Neuron (in vitro differentiated cells): ENCODE results near the gene S100A8.

ENCODE experiments used
- H2AFZ ChIP-seq: one replicate; pipeline ENCODE4 v1.6.1; 2013; ENCODE audit warnings: low read depth, mild to moderate bottlenecking, inconsistent platforms, low read length, moderate library complexity
- H3K27me3 ChIP-seq: one replicate; pipeline ENCODE4 v1.6.1; 2013; ENCODE audit warnings: low read length; ENCODE audit not compliant: insufficient read depth
- H3K36me3 ChIP-seq: one replicate; pipeline ENCODE4 v1.6.1; 2013; ENCODE audit warnings: low read length; ENCODE audit not compliant: insufficient read depth
- H3K4me1 ChIP-seq: one replicate; pipeline ENCODE4 v1.6.1; 2013; ENCODE audit warnings: low read length; ENCODE audit not compliant: insufficient read depth
- H3K4me3 ChIP-seq: 2 replicates; pipeline ENCODE4 v1.5.1; 2013; ENCODE audit warnings: mild to moderate bottlenecking, low read length, moderate library complexity
- H3K9me3 ChIP-seq: one replicate; pipeline ENCODE4 v1.6.1; 2013; ENCODE audit warnings: low read length

The S100A8 gene

GRCh38 chr1:153341431-153341934 is 49.4 kb downstream of the S100A8 start:
- H2AFZ ChIP-seq: no peak overlapping the region
- no peaks in the 10 kb centered on the region for H3K36me3 ChIP-seq
- no peaks in the 10 kb centered on the region for H3K9me3 ChIP-seq
- no peaks in the 10 kb centered on the region for H3K4me1 ChIP-seq
- peaks cover 4% of the 10 kb centered on the region for H3K27me3 ChIP-seq
- H3K4me3 ChIP-seq: no peak overlapping the region

- Histone ChIP-seq H3K4me3 (no peak overlapping the region), H3K36me3 (no peaks in the 10 kb centered on the region), H3K4me1 (no peaks in the 10 kb centered on the region), H3K27me3 (peaks cover 4% of the 10 kb centered on the region), H2AFZ (no peak overlapping the region), H3K9me3 (no peaks in the 10 kb centered on the region)
Measured at GRCh38 chr1:153340356-153340755, 50.5 kb downstream of the S100A8 start.
